Caco-2 (cell line): ENCODE measurements around the gene SHISA3. TPM values are rescaled to one million over a fixed set of nuclear protein-coding genes. Genes with fewer than 3 reads are reported as not detected.

Experiments used
- BruUV-seq: library from RNA; stranded (reverse); fragments of 400-500 nt; replicated peaks from 2 replicates; lab custom pipeline; 2021; lab: Mats Ljungman, UMichigan
- CTCF ChIA-PET: fragments of 300-600 bp; sonication (Branson Sonifier 250); formaldehyde crosslinking; loops from one replicate; lab custom pipeline; 2022; ENCODE audit warnings: antibody characterized with exemption; lab: Charles Lee
- POLR2A ChIA-PET: fragments of 300-600 bp; sonication (Branson Sonifier 250); formaldehyde crosslinking; loops from one replicate; lab custom pipeline; 2022; ENCODE audit warnings: antibody characterized with exemption; lab: Charles Lee
- DNase-seq, 2 experiments: peaks; one replicate each; pipeline versions ENCODE4 v3.0.0 to v3.0.0-alpha.2; 2020 to 2022
- H3K27me3 ChIP-seq: replicated peaks from 2 replicates; pipeline ENCODE4 v1.6.0; 2011; ENCODE audit warnings: low read length; ENCODE audit not compliant: control insufficient read depth, insufficient read depth
- H3K36me3 ChIP-seq: 2 replicates; pipeline ENCODE4 v1.5.1; 2011; ENCODE audit warnings: low read length; ENCODE audit not compliant: control insufficient read depth, insufficient read depth
- H3K4me1 ChIP-seq: fragments of 250-450 bp; sonication (Bioruptor Pico); 2 replicates; pipeline ENCODE4 v1.5.1; 2020; ENCODE audit warnings: mild to moderate bottlenecking
- H3K4me3 ChIP-seq: 2 replicates; pipeline ENCODE4 v1.5.1; 2011; ENCODE audit warnings: low read depth, mild to moderate bottlenecking, control low read depth, low read length
- H3K9me3 ChIP-seq: fragments of 250-450 bp; sonication (Bioruptor Pico); 2 replicates; pipeline ENCODE4 v1.5.1; 2020; ENCODE audit warnings: mild to moderate bottlenecking, moderate library complexity
- H3K27ac Mint-ChIP-seq: one replicate; pipeline ENCODE4 v1.8.0; 2022; ENCODE audit warnings: mixed read lengths; ENCODE audit not compliant: unreplicated experiment
- H3K27me3 Mint-ChIP-seq: one replicate; pipeline ENCODE4 v1.8.0; 2022; ENCODE audit warnings: mixed read lengths; ENCODE audit not compliant: insufficient read depth, unreplicated experiment
- H3K36me3 Mint-ChIP-seq: one replicate; pipeline ENCODE4 v1.8.0; 2022; ENCODE audit warnings: mild to moderate bottlenecking, mixed read lengths; ENCODE audit not compliant: insufficient read depth, unreplicated experiment
- H3K4me1 Mint-ChIP-seq: one replicate; pipeline ENCODE4 v1.8.0; 2022; ENCODE audit warnings: low read depth, mixed read lengths; ENCODE audit not compliant: unreplicated experiment
- H3K4me3 Mint-ChIP-seq: one replicate; pipeline ENCODE4 v1.8.0; 2022; ENCODE audit warnings: mild to moderate bottlenecking, moderate library complexity, mixed read lengths; ENCODE audit not compliant: unreplicated experiment
- H3K9me3 Mint-ChIP-seq: one replicate; pipeline ENCODE4 v1.8.0; 2022; ENCODE audit warnings: mixed read lengths; ENCODE audit not compliant: unreplicated experiment
- intact Hi-C: fragments of 100-400 bp; cut with micrococcal nuclease; formaldehyde crosslinking; loops from one replicate; pipeline ENCODE4 v1.10.0; 2022; ENCODE audit not compliant: unreplicated experiment
- total RNA-seq: library from RNA; stranded (reverse); gene quantifications from 2 replicates; pipeline ENCODE4 v1.2.3, GENCODE V29; 2022
- TF ChIP-seq, protein P1 (sequence below), 2 experiments: fragments of 200-600 bp in 1 of 2; IDR thresholded peaks; 1 replicate in 1 of 2; 2 replicates in 1 of 2; pipeline versions ENCODE4 v1.5.1 to v1.8.0; 2011 to 2022; ENCODE audit warnings: antibody characterized with exemption in 1 of 2, control low read depth in 1 of 2, inconsistent platforms in 1 of 2, low read depth in 1 of 2, low read length in 1 of 2, mild to moderate bottlenecking in 1 of 2, moderate library complexity in 1 of 2; ENCODE audit not compliant: insufficient read depth in 1 of 2, severe bottlenecking in 1 of 2, unreplicated experiment in 1 of 2

SHISA3 gene
- total RNA-seq, 1 experiment from 2014 or later = not detected

- Mint-ChIP-seq H3K4me1 (no peaks in the 10 kb centered on the region), H3K27me3 (no peaks in the 10 kb centered on the region), H3K4me3 (no peak overlapping the region), H3K36me3 (no peaks in the 10 kb centered on the region), H3K9me3 (no peaks in the 10 kb centered on the region), H3K27ac (no peak overlapping the region)
- no peaks in the 10 kb centered on the region for H3K9me3 ChIP-seq
- H3K36me3 ChIP-seq = no peaks in the 10 kb centered on the region
- no peaks in the 10 kb centered on the region for H3K27me3 ChIP-seq
- CTCF ChIA-PET = no interaction called here
- H3K4me3 ChIP-seq = no peak overlapping the region
- TF ChIP-seq, protein P1, sequence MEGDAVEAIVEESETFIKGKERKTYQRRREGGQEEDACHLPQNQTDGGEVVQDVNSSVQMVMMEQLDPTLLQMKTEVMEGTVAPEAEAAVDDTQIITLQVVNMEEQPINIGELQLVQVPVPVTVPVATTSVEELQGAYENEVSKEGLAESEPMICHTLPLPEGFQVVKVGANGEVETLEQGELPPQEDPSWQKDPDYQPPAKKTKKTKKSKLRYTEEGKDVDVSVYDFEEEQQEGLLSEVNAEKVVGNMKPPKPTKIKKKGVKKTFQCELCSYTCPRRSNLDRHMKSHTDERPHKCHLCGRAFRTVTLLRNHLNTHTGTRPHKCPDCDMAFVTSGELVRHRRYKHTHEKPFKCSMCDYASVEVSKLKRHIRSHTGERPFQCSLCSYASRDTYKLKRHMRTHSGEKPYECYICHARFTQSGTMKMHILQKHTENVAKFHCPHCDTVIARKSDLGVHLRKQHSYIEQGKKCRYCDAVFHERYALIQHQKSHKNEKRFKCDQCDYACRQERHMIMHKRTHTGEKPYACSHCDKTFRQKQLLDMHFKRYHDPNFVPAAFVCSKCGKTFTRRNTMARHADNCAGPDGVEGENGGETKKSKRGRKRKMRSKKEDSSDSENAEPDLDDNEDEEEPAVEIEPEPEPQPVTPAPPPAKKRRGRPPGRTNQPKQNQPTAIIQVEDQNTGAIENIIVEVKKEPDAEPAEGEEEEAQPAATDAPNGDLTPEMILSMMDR (IDR thresholded peaks at IDR 0.05; ENCODE audit: insufficient read depth in 1 of 2, low read depth in 1 of 2, low read length in 1 of 2, severe bottlenecking in 1 of 2, unreplicated experiment in 1 of 2) = no peak
- intact Hi-C loops = no loop called here
- no peak for DNase-seq
- POLR2A ChIA-PET = no interaction called here
- H3K4me1 ChIP-seq = no peaks in the 10 kb centered on the region
- BruUV-seq = no TSS peak
Measured at GRCh38 chr4:42415281-42415680, 18.0 kb downstream of the SHISA3 start.

- Histone ChIP-seq H3K9me3 (no peaks in the 10 kb centered on the region), H3K27me3 (no peaks in the 10 kb centered on the region), H3K4me3 (no peak overlapping the region), H3K4me1 (no peaks in the 10 kb centered on the region), H3K36me3 (no peaks in the 10 kb centered on the region)
- Mint-ChIP-seq H3K9me3 (no peaks in the 10 kb centered on the region), H3K4me3 (no peak overlapping the region), H3K27me3 (no peaks in the 10 kb centered on the region), H3K27ac (no peak overlapping the region), H3K36me3 (no peaks in the 10 kb centered on the region), H3K4me1 (no peaks in the 10 kb centered on the region)
- BruUV-seq = no TSS peak
- ChIA-PET CTCF (no interaction called here), POLR2A (no interaction called here)
- TF ChIP-seq, protein P1 (IDR thresholded peaks at IDR 0.05; ENCODE audit: insufficient read depth in 1 of 2, low read depth in 1 of 2, low read length in 1 of 2, severe bottlenecking in 1 of 2, unreplicated experiment in 1 of 2) = no peak
- intact Hi-C loops = no loop called here
- DNase-seq = no peak
Measured at GRCh38 chr4:42416017-42416416, 18.7 kb downstream of the SHISA3 start.

DNA sequence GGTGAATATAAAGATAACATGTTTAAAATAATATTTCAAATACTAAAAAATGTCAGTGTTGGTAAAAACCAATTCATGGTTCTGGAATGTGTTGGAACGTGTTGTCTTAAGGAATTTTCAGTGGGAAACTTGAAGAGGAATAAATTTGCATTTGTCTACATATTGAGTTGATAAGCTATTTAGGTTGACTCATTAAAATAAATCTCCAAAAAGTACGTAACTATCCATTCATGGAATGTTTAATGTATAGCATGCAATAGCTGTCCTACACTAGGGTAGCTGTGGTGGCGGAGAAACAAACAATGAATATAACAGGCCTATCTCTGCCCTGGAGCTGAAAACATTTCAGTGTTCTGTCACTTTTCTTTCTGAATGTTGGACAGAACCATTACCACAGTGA lies 20.3 kb downstream of the SHISA3 start:
- H3K4me1 Mint-ChIP-seq = no peaks in the 10 kb centered on the region
- TF ChIP-seq, protein P1 (IDR thresholded peaks at IDR 0.05; ENCODE audit: insufficient read depth in 1 of 2, low read depth in 1 of 2, low read length in 1 of 2, severe bottlenecking in 1 of 2, unreplicated experiment in 1 of 2) = no peak
- H3K36me3 ChIP-seq = no peaks in the 10 kb centered on the region
- DNase-seq = no peak
- BruUV-seq = no TSS peak
- peaks cover 6% of the 10 kb centered on the region for H3K36me3 Mint-ChIP-seq
- no peak overlapping the region for H3K27ac Mint-ChIP-seq
- H3K27me3 Mint-ChIP-seq = no peaks in the 10 kb centered on the region
- intact Hi-C loops = no loop called here
- no peaks in the 10 kb centered on the region for H3K9me3 ChIP-seq
- POLR2A ChIA-PET = no interaction called here
- H3K27me3 ChIP-seq = no peaks in the 10 kb centered on the region
- H3K4me3 Mint-ChIP-seq = no peak overlapping the region
- no peaks in the 10 kb centered on the region for H3K9me3 Mint-ChIP-seq
- CTCF ChIA-PET = no interaction called here
- no peaks in the 10 kb centered on the region for H3K4me1 ChIP-seq
- H3K4me3 ChIP-seq = no peak overlapping the region
